ENCODE measurements around the gene CDK2AP2.

- TF ChIP-seq, protein P1, sequence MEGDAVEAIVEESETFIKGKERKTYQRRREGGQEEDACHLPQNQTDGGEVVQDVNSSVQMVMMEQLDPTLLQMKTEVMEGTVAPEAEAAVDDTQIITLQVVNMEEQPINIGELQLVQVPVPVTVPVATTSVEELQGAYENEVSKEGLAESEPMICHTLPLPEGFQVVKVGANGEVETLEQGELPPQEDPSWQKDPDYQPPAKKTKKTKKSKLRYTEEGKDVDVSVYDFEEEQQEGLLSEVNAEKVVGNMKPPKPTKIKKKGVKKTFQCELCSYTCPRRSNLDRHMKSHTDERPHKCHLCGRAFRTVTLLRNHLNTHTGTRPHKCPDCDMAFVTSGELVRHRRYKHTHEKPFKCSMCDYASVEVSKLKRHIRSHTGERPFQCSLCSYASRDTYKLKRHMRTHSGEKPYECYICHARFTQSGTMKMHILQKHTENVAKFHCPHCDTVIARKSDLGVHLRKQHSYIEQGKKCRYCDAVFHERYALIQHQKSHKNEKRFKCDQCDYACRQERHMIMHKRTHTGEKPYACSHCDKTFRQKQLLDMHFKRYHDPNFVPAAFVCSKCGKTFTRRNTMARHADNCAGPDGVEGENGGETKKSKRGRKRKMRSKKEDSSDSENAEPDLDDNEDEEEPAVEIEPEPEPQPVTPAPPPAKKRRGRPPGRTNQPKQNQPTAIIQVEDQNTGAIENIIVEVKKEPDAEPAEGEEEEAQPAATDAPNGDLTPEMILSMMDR (IDR thresholded peaks at IDR 0.05) = no peak
- no peak for TF ChIP-seq EZH2 (IDR thresholded peaks at IDR 0.05; ENCODE audit: borderline replicate concordance, insufficient read depth, low read depth, low read length, poor library complexity, severe bottlenecking)
Measured at GRCh38 chr11:67499808-67500483, 8.0 kb downstream of the CDK2AP2 start.
